ENCODE results near the gene SYCP1. TPM values are rescaled to one million over a fixed set of nuclear protein-coding genes. Genes with fewer than 3 reads are reported as not detected.
"Not testable (repeated sequence)": the region's sequence is repeated elsewhere in the genome, so short reads cannot be mapped to it uniquely, and the experiment has no call there.

SYCP1 gene
- total and polyA plus RNA-seq, 2 of the 13 experiments (the other 11 are each of a cell fraction or from before 2014, with no cell fraction given), result not detected

GRCh38 chr1:114915720-114916119 lies 61.1 kb downstream of the SYCP1 start:
- H3K9ac ChIP-seq (ENCODE audit: insufficient read depth, low read depth, low read length); H3K36me3 ChIP-seq (replicated peaks in 1 of 2; ENCODE audit: control insufficient read depth in 1 of 2, insufficient read depth in 2 of 2, low read length in 2 of 2); FAIRE-seq; CTCF ChIA-PET (ENCODE audit: low intra/inter-chr PET ratio, low total read pairs); H3K4me3 ChIP-seq (replicated peaks in 1 of 3; ENCODE audit: insufficient read depth in 1 of 3, low read depth in 2 of 3, low read length in 3 of 3); H3K4me2 ChIP-seq (ENCODE audit: low read depth, low read length); POLR2A ChIA-PET; H3K4me1 ChIP-seq (ENCODE audit: insufficient read depth, low read length); H2AFZ ChIP-seq (ENCODE audit: low read length); H4K20me1 ChIP-seq (ENCODE audit: insufficient read depth, low read length); ATAC-seq; in situ Hi-C loops (cut with HindIII; ENCODE audit: extremely low pct_ligation_motif_present, low pct_unique_long_range_greater_than_20kb); DNase-seq (ENCODE audit: low spot score); H3K9me3 ChIP-seq (ENCODE audit: low read length); H3K27me3 ChIP-seq (ENCODE audit: control insufficient read depth in 1 of 2, insufficient read depth in 2 of 2, low read length in 2 of 2); H3K27ac ChIP-seq (ENCODE audit: extremely low read length, insufficient read depth, low read length); BruUV-seq (replicated peaks); H3K79me2 ChIP-seq (ENCODE audit: insufficient read depth, low read length); intact Hi-C loops (cut with micrococcal nuclease; ENCODE audit: unreplicated experiment): not testable (repeated sequence)
- 0% methylated on average over 2 of the region's 4 CpGs for WGBS (ENCODE audit: low lambda C conversion rate)

GRCh38 chr1:114926607-114927006 lies 71.9 kb downstream of the SYCP1 start:
- H3K4me1 ChIP-seq (ENCODE audit: insufficient read depth, low read length), result no peaks in the 10 kb centered on the region
- no peaks in the 10 kb centered on the region for H3K79me2 ChIP-seq (ENCODE audit: insufficient read depth, low read length)
- ChIA-PET POLR2A (no interaction called here), CTCF (ENCODE audit: low intra/inter-chr PET ratio, low total read pairs) (no interaction called here)
- H3K27me3 ChIP-seq (ENCODE audit: control insufficient read depth in 1 of 2, insufficient read depth in 2 of 2, low read length in 2 of 2), result no peaks in the 10 kb centered on the region
- H3K36me3 ChIP-seq (replicated peaks in 1 of 2; ENCODE audit: control insufficient read depth in 1 of 2, insufficient read depth in 2 of 2, low read length in 2 of 2), result no peaks in the 10 kb centered on the region
- no peak for DNase-seq (ENCODE audit: low spot score)
- BruUV-seq (replicated peaks), result no TSS peak
- no peak overlapping the region for H3K4me3 ChIP-seq (replicated peaks in 1 of 3; ENCODE audit: insufficient read depth in 1 of 3, low read depth in 2 of 3, low read length in 3 of 3)
- H3K4me2 ChIP-seq (ENCODE audit: low read depth, low read length), result no peak overlapping the region
- no peak for FAIRE-seq
- in situ Hi-C loops (cut with HindIII; ENCODE audit: extremely low pct_ligation_motif_present, low pct_unique_long_range_greater_than_20kb), result no loop called here
- no peak overlapping the region for H2AFZ ChIP-seq (ENCODE audit: low read length)
- no peaks in the 10 kb centered on the region for H3K9me3 ChIP-seq (ENCODE audit: low read length)
- no peaks in the 10 kb centered on the region for H4K20me1 ChIP-seq (ENCODE audit: insufficient read depth, low read length)
- TF ChIP-seq ARNT2 (CRISPR knock-in tag; IDR thresholded peaks at IDR 0.05; ENCODE audit: low read depth) (no peak), TRAFD1 (CRISPR knock-in tag; IDR thresholded peaks at IDR 0.05; ENCODE audit: borderline replicate concordance) (no peak), ZSCAN20 (CRISPR knock-in tag; IDR thresholded peaks at IDR 0.05; ENCODE audit: borderline replicate concordance) (no peak), NFIC (IDR thresholded peaks at IDR 0.05; ENCODE audit: low read length) (no peak), SIX1 (CRISPR knock-in tag; IDR thresholded peaks at IDR 0.05; ENCODE audit: borderline replicate concordance) (no peak), PRMT3 (CRISPR knock-in tag; IDR thresholded peaks at IDR 0.05; ENCODE audit: borderline replicate concordance, low read depth) (no peak), RBM22 (optimal IDR thresholded peaks at IDR 0.05; ENCODE audit: low read length) (no peak), FOXO1 (CRISPR knock-in tag; IDR thresholded peaks at IDR 0.05) (no peak), ZNF362 (CRISPR knock-in tag; IDR thresholded peaks at IDR 0.05; ENCODE audit: borderline replicate concordance) (no peak), HIVEP1 (CRISPR knock-in tag; IDR thresholded peaks at IDR 0.05) (no peak), ZNF136 (CRISPR knock-in tag; IDR thresholded peaks at IDR 0.05; ENCODE audit: low read depth) (no peak), IRX3 (CRISPR knock-in tag; IDR thresholded peaks at IDR 0.05; ENCODE audit: borderline replicate concordance, low read depth) (no peak), ATRX (CRISPR knock-in tag; IDR thresholded peaks at IDR 0.05; ENCODE audit: borderline replicate concordance) (no peak), ZNF704 (CRISPR knock-in tag; IDR thresholded peaks at IDR 0.05; ENCODE audit: borderline replicate concordance) (no peak), ZNF616 (CRISPR knock-in tag; IDR thresholded peaks at IDR 0.05; ENCODE audit: low read depth) (no peak), TBX2 (CRISPR knock-in tag; IDR thresholded peaks at IDR 0.05; ENCODE audit: borderline replicate concordance) (no peak)
- ATAC-seq, result no peak
- intact Hi-C loops (cut with micrococcal nuclease; ENCODE audit: unreplicated experiment), result no loop called here
- H3K9ac ChIP-seq (ENCODE audit: insufficient read depth, low read depth, low read length), result no peak overlapping the region
- no peak overlapping the region for H3K27ac ChIP-seq (ENCODE audit: extremely low read length, insufficient read depth, low read length)
